ENCODE measurements around the gene USP13.

GRCh38 chr3:179807588-179807987 lies 154.7 kb downstream of the USP13 start:
- TF ChIP-seq, protein P1, sequence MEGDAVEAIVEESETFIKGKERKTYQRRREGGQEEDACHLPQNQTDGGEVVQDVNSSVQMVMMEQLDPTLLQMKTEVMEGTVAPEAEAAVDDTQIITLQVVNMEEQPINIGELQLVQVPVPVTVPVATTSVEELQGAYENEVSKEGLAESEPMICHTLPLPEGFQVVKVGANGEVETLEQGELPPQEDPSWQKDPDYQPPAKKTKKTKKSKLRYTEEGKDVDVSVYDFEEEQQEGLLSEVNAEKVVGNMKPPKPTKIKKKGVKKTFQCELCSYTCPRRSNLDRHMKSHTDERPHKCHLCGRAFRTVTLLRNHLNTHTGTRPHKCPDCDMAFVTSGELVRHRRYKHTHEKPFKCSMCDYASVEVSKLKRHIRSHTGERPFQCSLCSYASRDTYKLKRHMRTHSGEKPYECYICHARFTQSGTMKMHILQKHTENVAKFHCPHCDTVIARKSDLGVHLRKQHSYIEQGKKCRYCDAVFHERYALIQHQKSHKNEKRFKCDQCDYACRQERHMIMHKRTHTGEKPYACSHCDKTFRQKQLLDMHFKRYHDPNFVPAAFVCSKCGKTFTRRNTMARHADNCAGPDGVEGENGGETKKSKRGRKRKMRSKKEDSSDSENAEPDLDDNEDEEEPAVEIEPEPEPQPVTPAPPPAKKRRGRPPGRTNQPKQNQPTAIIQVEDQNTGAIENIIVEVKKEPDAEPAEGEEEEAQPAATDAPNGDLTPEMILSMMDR (IDR thresholded peaks at IDR 0.05), result no peak
- TF ChIP-seq POLR2AphosphoS5 (IDR thresholded peaks at IDR 0.05; ENCODE audit: low read depth, low read length) (no peak), SIN3A (IDR thresholded peaks at IDR 0.05; ENCODE audit: borderline replicate concordance, insufficient read depth, low read depth, low read length) (no peak), TCF7L2 (IDR thresholded peaks at IDR 0.05; ENCODE audit: low read depth, low read length) (no peak)
- TF ChIP-seq, protein P2, sequence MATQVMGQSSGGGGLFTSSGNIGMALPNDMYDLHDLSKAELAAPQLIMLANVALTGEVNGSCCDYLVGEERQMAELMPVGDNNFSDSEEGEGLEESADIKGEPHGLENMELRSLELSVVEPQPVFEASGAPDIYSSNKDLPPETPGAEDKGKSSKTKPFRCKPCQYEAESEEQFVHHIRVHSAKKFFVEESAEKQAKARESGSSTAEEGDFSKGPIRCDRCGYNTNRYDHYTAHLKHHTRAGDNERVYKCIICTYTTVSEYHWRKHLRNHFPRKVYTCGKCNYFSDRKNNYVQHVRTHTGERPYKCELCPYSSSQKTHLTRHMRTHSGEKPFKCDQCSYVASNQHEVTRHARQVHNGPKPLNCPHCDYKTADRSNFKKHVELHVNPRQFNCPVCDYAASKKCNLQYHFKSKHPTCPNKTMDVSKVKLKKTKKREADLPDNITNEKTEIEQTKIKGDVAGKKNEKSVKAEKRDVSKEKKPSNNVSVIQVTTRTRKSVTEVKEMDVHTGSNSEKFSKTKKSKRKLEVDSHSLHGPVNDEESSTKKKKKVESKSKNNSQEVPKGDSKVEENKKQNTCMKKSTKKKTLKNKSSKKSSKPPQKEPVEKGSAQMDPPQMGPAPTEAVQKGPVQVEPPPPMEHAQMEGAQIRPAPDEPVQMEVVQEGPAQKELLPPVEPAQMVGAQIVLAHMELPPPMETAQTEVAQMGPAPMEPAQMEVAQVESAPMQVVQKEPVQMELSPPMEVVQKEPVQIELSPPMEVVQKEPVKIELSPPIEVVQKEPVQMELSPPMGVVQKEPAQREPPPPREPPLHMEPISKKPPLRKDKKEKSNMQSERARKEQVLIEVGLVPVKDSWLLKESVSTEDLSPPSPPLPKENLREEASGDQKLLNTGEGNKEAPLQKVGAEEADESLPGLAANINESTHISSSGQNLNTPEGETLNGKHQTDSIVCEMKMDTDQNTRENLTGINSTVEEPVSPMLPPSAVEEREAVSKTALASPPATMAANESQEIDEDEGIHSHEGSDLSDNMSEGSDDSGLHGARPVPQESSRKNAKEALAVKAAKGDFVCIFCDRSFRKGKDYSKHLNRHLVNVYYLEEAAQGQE (IDR thresholded peaks at IDR 0.05; ENCODE audit: insufficient read depth in 1 of 2, low read depth in 2 of 2, low read length in 1 of 2), result no peak
